Stomach smooth muscle (tissue), 2 donors: ENCODE measurements around the gene IFNL2.
"Not testable (repeated sequence)": the region's sequence is repeated elsewhere in the genome, so short reads cannot be mapped to it uniquely, and the experiment has no call there.

Source experiments
- H3K27ac ChIP-seq: one replicate; pipeline ENCODE4 v1.7.0; 2013; ENCODE audit warnings: mild to moderate bottlenecking, low read length, inconsistent platforms
- H3K27me3 ChIP-seq, 2 donors: one replicate each; pipeline ENCODE4 v1.7.0; 2013; ENCODE audit warnings: low read length in 2 of 2; ENCODE audit not compliant: insufficient read depth in 2 of 2, control insufficient read depth in 1 of 2
- H3K36me3 ChIP-seq, 2 donors: one replicate each; pipeline ENCODE4 v1.7.0; 2013; ENCODE audit warnings: low read length in 2 of 2; ENCODE audit not compliant: control insufficient read depth in 2 of 2, insufficient read depth in 2 of 2
- H3K4me1 ChIP-seq: one replicate; pipeline ENCODE4 v1.7.0; 2013; ENCODE audit warnings: low read length; ENCODE audit not compliant: control insufficient read depth, insufficient read depth
- H3K4me3 ChIP-seq, 2 donors: one replicate each; pipeline ENCODE4 v1.7.0; 2013; ENCODE audit warnings: low read length in 2 of 2
- H3K9ac ChIP-seq, 2 donors: one replicate each; pipeline ENCODE4 v1.7.0; 2013; ENCODE audit warnings: low read length in 2 of 2, mild to moderate bottlenecking in 1 of 2
- H3K9me3 ChIP-seq, 2 donors: one replicate each; pipeline ENCODE4 v1.7.0; 2013; ENCODE audit warnings: low read length in 2 of 2; ENCODE audit not compliant: control insufficient read depth in 2 of 2
- donor health status: healthy.
- donor health status: Pancreatic carcinoma.

IFNL2 gene

DNA sequence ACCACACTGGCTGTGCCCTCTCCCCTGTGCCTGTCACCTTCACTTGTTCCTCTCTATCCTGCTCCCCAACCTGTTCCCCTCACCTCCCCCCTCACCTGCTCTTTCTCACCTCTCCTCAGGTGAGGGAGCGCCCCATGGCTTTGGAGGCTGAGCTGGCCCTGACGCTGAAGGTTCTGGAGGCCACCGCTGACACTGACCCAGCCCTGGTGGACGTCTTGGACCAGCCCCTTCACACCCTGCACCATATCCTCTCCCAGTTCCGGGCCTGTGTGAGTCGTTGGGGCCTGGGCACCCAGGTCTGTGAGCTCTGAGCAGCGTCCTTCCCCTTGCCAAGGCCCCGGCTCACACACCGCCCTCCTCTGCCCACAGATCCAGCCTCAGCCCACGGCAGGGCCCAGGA lies 1.2 kb downstream of the IFNL2 start:
- H3K4me3 ChIP-seq, H3K27ac ChIP-seq, H3K9ac ChIP-seq, H3K4me1 ChIP-seq, H3K9me3 ChIP-seq, H3K36me3 ChIP-seq: not testable (repeated sequence)
- peaks cover 15 to 21% of the 10 kb centered on the region in 2 donors for H3K27me3 ChIP-seq

DNA sequence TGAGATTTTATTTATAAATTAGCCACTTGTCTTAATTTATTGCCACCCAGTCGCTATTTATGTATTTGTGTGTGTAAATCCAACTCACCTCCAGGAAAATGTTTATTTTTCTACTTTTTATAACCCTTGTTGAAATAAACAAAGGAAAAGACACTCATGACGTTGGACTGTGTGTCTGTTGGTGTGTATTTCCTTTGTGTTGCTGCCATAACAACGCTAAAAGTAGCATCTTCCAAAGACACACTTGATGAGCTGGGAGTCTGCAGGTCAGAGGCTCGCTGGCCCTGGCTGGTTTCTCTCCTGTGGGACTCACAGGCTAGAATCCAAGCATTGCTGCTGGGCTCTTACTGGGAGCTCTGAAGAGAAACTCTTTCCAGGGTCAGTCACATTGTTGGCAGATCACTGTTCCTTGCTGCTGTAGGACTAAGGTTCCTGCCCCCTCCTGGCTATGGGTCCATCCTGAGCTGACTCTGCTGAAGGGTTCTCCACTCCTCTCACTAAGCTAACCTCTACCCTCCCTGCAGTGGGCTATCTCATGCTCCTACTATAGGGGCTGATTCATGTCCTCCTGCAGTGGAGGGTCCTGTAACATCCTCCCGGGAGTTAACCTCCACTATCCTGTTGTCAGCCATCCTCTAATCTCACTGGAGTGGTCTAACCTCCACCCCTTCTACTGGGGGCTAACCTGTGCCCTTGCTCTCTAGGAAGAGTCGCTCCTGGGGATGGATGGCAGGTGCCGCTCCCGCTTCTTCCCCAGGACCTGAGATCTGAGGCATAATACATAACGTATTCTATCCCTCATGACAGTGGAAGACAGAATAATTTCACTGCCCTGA lies 2.1 kb downstream of the IFNL2 start:
- Histone ChIP-seq H3K9ac (no peak overlapping the region), H3K9me3 (no peaks in the 10 kb centered on the region), H3K4me1 (no peaks in the 10 kb centered on the region), H3K36me3 (no peaks in the 10 kb centered on the region), H3K27ac (no peak overlapping the region), H3K27me3 (peaks cover 6 to 14% of the 10 kb centered on the region in 2 donors), H3K4me3 (no peak overlapping the region)

DNA sequence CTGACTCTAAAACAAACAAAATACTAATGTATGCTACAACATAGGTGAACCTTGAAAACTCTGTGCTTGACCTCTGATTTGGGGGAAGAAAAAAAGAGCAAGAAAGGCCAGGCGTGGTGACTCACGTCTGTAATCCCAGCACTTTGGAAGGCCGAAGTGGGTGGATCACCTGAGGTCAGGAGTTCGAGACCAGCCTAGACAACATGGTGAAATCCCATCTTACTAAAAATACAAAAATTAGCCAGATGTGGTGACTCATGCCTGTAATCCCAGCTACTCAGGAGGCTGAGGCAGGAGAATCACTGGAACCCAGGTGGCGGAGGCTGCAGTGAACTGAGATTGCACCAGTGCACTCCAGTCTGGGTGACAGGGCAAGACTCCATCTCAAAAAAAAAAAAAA lies 5.7 kb downstream of the IFNL2 start:
- H3K27me3 ChIP-seq: peaks cover 0 to 14% of the 10 kb centered on the region in 2 donors

GRCh38 chr19:39275578-39275977 lies 7.4 kb downstream of the IFNL2 start:
- Histone ChIP-seq H3K27me3 (peaks cover 0 to 9% of the 10 kb centered on the region in 2 donors), H3K9me3 (no peaks in the 10 kb centered on the region), H3K4me3 (no peak overlapping the region), H3K36me3 (no peaks in the 10 kb centered on the region), H3K4me1 (no peaks in the 10 kb centered on the region), H3K9ac (no peak overlapping the region), H3K27ac (no peak overlapping the region)

More for the DNA sequence above, 5.7 kb downstream of the IFNL2 start:
- H3K36me3 ChIP-seq, H3K4me1 ChIP-seq, H3K9me3 ChIP-seq, H3K27ac ChIP-seq, H3K4me3 ChIP-seq, H3K9ac ChIP-seq: not testable (repeated sequence)

GRCh38 chr19:39276740-39277139 lies 8.5 kb downstream of the IFNL2 start:
- no peaks in the 10 kb centered on the region for H3K4me1 ChIP-seq
- H3K4me3 ChIP-seq: no peak overlapping the region
- H3K27ac ChIP-seq: no peak overlapping the region
- H3K27me3 ChIP-seq: peaks cover 0 to 4% of the 10 kb centered on the region in 2 donors
- H3K9ac ChIP-seq: no peak overlapping the region
- peaks cover 0 to 1% of the 10 kb centered on the region in 2 donors for H3K9me3 ChIP-seq
- no peaks in the 10 kb centered on the region for H3K36me3 ChIP-seq

GRCh38 chr19:39277598-39277997 lies 9.4 kb downstream of the IFNL2 start:
- H3K27me3 ChIP-seq: peaks cover 0 to 4% of the 10 kb centered on the region in 2 donors
- H3K27ac ChIP-seq: no peak overlapping the region
- peaks cover 0 to 4% of the 10 kb centered on the region in 2 donors for H3K9me3 ChIP-seq
- H3K4me3 ChIP-seq: no peak overlapping the region
- H3K9ac ChIP-seq: no peak overlapping the region
- no peaks in the 10 kb centered on the region for H3K36me3 ChIP-seq
- H3K4me1 ChIP-seq: no peaks in the 10 kb centered on the region

DNA sequence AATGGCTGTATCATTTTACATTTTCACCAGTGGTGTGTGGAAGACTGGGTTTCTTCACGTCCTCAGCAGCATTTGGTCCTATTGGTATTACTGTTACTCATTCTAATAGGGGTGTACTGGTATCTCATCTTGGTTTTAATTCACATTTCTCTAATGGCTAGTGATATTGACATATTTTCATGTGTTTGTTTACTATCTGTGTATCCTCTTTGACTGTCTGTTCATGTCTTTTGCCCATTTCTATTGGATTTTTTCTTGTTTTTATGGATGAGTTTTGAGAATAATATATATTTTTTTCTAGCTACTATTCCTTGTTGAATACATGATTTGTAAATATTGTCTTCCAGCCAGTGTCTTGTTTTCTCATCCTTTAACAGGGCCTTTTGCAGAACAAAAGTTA lies 13.8 kb downstream of the IFNL2 start:
- H3K27me3 ChIP-seq: peaks cover 0 to 4% of the 10 kb centered on the region in 2 donors
- H3K9me3 ChIP-seq: peaks cover 0 to 4% of the 10 kb centered on the region in 2 donors
- no peak overlapping the region for H3K27ac ChIP-seq
- no peaks in the 10 kb centered on the region for H3K36me3 ChIP-seq
- no peaks in the 10 kb centered on the region for H3K4me1 ChIP-seq
- H3K4me3 ChIP-seq: no peak overlapping the region
- H3K9ac ChIP-seq: no peak overlapping the region

- peaks cover 0 to 4% of the 10 kb centered on the region in 2 donors for H3K9me3 ChIP-seq
These were observed 15.8 kb downstream of the IFNL2 start for GRCh38 chr19:39284032-39284431.

GRCh38 chr19:39293394-39293793 lies 25.2 kb downstream of the IFNL2 start:
- Histone ChIP-seq H3K9me3 (no peaks in the 10 kb centered on the region), H3K4me1 (no peaks in the 10 kb centered on the region), H3K9ac (no peak overlapping the region), H3K36me3 (no peaks in the 10 kb centered on the region), H3K4me3 (no peak overlapping the region), H3K27ac (no peak overlapping the region), H3K27me3 (peaks cover 0 to 10% of the 10 kb centered on the region in 2 donors)

More at GRCh38 chr19:39284032-39284431, 15.8 kb downstream of the IFNL2 start:
- Histone ChIP-seq H3K36me3 (no peaks in the 10 kb centered on the region), H3K9ac (no peak overlapping the region), H3K27ac (no peak overlapping the region), H3K27me3 (no peaks in the 10 kb centered on the region), H3K4me3 (no peak overlapping the region), H3K4me1 (no peaks in the 10 kb centered on the region)

DNA sequence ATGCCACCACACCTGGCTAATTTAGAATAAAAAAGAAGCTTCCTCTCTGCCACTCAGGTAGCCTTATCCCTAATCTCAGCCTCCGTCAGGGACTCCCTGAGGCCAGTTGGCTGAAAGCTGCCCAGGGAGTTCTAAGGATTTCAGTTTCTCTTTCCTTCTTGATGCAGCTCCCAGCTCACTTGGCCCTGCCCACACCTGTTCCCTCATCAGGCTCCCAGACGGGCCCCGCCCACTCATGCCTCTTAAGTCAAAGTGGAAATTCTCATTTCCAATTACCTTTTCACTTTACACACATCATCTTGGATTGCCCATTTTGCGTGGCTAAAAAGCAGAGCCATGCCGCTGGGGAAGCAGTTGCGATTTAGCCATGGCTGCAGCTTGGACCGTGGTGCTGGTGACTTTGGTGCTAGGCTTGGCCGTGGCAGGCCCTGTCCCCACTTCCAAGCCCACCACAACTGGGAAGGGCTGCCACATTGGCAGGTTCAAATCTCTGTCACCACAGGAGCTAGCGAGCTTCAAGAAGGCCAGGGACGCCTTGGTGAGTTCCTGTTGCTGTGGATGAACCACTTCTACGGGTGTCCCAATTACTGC lies 28.0 kb downstream of the IFNL2 start, which contains the start of gene IFNL1:
Gene IFNL1 (plus strand): TSS at position 353 of the 591 bp plus-strand sequence. CDS start 15 bp downstream, at position 368.
- Histone ChIP-seq H3K27me3 (peaks cover 0 to 14% of the 10 kb centered on the region in 2 donors), H3K9me3 (no peaks in the 10 kb centered on the region), H3K9ac (no peak within 1 kb of the TSS), H3K27ac (no peak within 1 kb of the TSS), H3K36me3 (no peaks in the 10 kb centered on the region), H3K4me3 (no peak within 1 kb of the TSS), H3K4me1 (no peaks in the 10 kb centered on the region)

DNA sequence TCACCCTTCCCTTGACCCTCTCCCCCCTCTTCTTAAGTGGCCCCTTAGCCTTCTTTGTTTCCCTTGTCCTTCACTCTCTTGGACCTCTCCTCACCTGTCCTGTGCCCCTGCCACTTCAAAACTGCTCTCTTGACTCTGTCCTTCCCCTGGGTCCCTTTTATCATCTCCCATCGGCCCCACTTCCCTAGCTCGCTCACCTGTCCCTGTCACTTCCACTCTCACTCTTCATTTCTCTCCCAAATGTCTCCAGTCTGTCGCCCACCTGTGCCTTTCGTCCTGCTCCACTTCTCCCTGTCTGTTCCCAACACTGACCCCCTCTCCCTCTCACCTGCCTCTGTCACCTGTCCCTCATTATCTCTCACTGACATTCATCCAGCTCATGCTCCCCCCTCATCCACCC lies 28.7 kb downstream of the IFNL2 start:
- Histone ChIP-seq H3K27ac (no peak overlapping the region), H3K27me3 (peaks cover 0 to 17% of the 10 kb centered on the region in 2 donors), H3K4me1 (no peaks in the 10 kb centered on the region)

More for the DNA sequence above, 28.7 kb downstream of the IFNL2 start:
- Histone ChIP-seq H3K9me3 (no peaks in the 10 kb centered on the region), H3K4me3 (no peak overlapping the region), H3K36me3 (no peaks in the 10 kb centered on the region), H3K9ac (no peak overlapping the region)
